ENCODE measurements around the gene PEMT. TPM values are rescaled to one million over a fixed set of nuclear protein-coding genes. Genes with fewer than 3 reads are reported as not detected.

The PEMT gene
- total RNA-seq, 2 donors from 2014 or later: 16.9 to 23.8 TPM

- peak; percentile 64 for DNase-seq
- no peaks in the 10 kb centered on the region for H3K27me3 ChIP-seq
- H3K9ac ChIP-seq (ENCODE audit: low read depth in 2 of 2, low read length in 2 of 2): no peak overlapping the region
- intact Hi-C loops (cut with DNase I): no loop called here
- H3K27ac ChIP-seq: no peak overlapping the region
- H3K9me3 ChIP-seq: no peaks in the 10 kb centered on the region
- H3K4me3 ChIP-seq: no peak overlapping the region
- no peaks in the 10 kb centered on the region for H3K4me1 ChIP-seq
- no peak for TF ChIP-seq CTCF (IDR thresholded peaks at IDR 0.05)
- H3K36me3 ChIP-seq: no peaks in the 10 kb centered on the region
These were observed 90.4 kb downstream of the PEMT start for GRCh38 chr17:17500999-17501605.

DNA sequence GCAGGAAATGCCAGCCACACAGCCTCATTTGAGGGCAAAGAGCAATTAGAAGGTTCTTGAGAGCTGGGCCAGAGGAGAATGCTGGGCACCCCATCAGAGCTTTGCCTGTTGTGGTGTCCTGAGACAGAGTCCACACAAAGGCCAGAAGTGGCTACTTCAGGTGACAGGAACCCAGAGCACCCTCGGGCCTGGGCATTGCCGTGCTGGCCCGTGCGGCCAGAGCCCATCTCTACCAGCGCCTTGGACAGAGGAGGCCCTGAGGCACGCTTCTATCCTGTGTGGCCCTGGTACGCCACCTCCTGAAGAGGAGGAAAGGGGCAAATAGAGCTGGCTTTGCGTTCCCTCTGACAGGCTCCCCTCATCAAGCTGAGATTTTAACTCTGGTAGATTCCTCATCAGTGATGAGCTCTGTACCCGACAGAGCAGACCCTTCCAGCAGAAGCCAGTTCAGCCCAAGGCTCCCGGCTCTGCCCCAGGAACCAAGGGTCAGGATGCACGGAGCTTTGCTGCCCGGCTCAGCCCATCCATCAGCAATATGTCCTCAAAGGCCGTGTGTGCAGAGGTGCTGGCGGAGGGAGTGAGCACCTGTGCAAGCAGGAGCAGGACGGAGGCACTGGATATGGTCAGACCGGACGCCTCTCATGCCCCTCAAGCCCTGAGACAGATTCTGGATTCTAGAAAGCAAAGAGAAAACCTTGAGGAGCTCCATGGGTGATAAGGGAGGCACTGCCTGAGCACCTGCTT, 91.9 kb downstream of the PEMT start:
- intact Hi-C loops (cut with DNase I): loop anchor here (5.0 to 10.0 kb wide), 2 partner anchors 142 to 145 kb away; no protein-coding TSS in a partner anchor
- Histone ChIP-seq H3K9me3 (no peaks in the 10 kb centered on the region), H3K36me3 (no peaks in the 10 kb centered on the region), H3K4me1 (peaks cover 14% of the 10 kb centered on the region), H3K4me3 (no peak overlapping the region), H3K27me3 (peaks cover 8% of the 10 kb centered on the region), H3K9ac (ENCODE audit: low read depth in 2 of 2, low read length in 2 of 2) (no peak overlapping the region), H3K27ac (no peak overlapping the region)
- TF ChIP-seq CTCF (IDR thresholded peaks at IDR 0.05): no peak
- no peak for DNase-seq

GRCh38 chr17:17498606-17499301, 92.8 kb downstream of the PEMT start:
- Histone ChIP-seq H3K36me3 (no peaks in the 10 kb centered on the region), H3K9me3 (no peaks in the 10 kb centered on the region), H3K9ac (ENCODE audit: low read depth in 2 of 2, low read length in 2 of 2) (no peak overlapping the region), H3K4me3 (no peak overlapping the region), H3K27me3 (peaks cover 8% of the 10 kb centered on the region), H3K27ac (no peak overlapping the region), H3K4me1 (peaks cover 14% of the 10 kb centered on the region)
- TF ChIP-seq CTCF (IDR thresholded peaks at IDR 0.05): no peak
- intact Hi-C loops (cut with DNase I): loop anchor here (5.0 to 10.0 kb wide), 2 partner anchors 141 to 146 kb away; no protein-coding TSS in a partner anchor
- no peak for DNase-seq

DNA sequence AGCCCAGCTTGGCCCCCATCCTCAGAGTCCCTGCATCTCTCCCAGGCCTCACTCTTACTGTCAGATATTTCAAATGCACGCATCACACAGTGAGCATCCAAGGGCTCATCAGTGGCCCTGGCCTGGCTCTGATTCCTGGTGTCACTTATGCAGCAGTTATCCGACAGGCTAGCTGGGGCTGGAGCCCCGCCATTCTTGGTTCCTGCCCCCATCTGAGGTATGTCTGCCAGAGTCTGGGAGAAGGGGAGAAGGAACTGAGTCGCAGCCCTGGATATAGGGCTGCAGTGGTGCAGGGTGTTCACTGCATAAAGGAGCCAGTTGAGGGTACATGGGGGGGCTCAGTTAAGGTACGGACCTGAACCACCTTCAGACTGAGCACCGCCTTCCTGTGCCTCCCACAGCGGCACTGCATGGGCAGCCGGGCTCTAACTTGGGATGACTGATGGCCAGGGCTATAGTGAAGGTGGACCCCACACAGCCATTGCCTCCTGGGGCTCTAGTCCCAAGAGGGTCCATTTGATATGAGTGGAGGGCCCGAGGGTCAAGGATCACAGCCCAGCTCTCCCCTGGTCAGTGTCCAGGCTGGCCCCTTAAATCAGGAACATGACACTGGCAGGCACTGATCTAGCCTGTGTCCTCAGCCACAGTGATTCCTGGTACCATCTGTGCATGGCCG, 93.5 kb downstream of the PEMT start:
- DNase-seq: no peak
- peaks cover 8% of the 10 kb centered on the region for H3K27me3 ChIP-seq
- H3K4me1 ChIP-seq: peaks cover 14% of the 10 kb centered on the region
- intact Hi-C loops (cut with DNase I): loop anchor here (2.0 to 10.0 kb wide), 3 partner anchors 71 to 147 kb away; no protein-coding TSS in a partner anchor
- no peak overlapping the region for H3K27ac ChIP-seq
- no peak overlapping the region for H3K9ac ChIP-seq (ENCODE audit: low read depth in 2 of 2, low read length in 2 of 2)
- no peaks in the 10 kb centered on the region for H3K9me3 ChIP-seq
- no peaks in the 10 kb centered on the region for H3K36me3 ChIP-seq
- no peak for TF ChIP-seq CTCF (IDR thresholded peaks at IDR 0.05)
- H3K4me3 ChIP-seq: no peak overlapping the region
